H9 (cell line): ENCODE data around the gene MFRP. TPM values are rescaled to one million over a fixed set of nuclear protein-coding genes. Genes with fewer than 3 reads are reported as not detected.
A peak's percentile ranks its signal among the peaks of the same experiment; 100 is the strongest.

Source experiments
- DNase-seq: peaks from one replicate; pipeline ENCODE4 v3.0.0-alpha.2; 2017
- H2AFZ ChIP-seq: one replicate; pipeline ENCODE4 v1.6.1; 2013; ENCODE audit warnings: mild to moderate bottlenecking, low read length, control low read depth, moderate library complexity
- H2AK5ac ChIP-seq: 2 replicates; pipeline ENCODE4 v1.6.1; 2013; ENCODE audit warnings: low read length, control low read depth, mixed read lengths; ENCODE audit not compliant: insufficient read length
- H2BK120ac ChIP-seq: one replicate; pipeline ENCODE4 v1.6.1; 2013; ENCODE audit warnings: low read depth, mild to moderate bottlenecking, low read length, control low read depth, inconsistent platforms; ENCODE audit not compliant: poor library complexity, severe bottlenecking
- H2BK12ac ChIP-seq: 2 replicates; pipeline ENCODE4 v1.6.1; 2013; ENCODE audit warnings: low read length, control low read depth, mixed read lengths, low read depth; ENCODE audit not compliant: insufficient read length
- H2BK15ac ChIP-seq: 2 replicates; pipeline ENCODE4 v1.6.1; 2013; ENCODE audit warnings: low read depth, low read length, control low read depth
- H2BK20ac ChIP-seq: one replicate; pipeline ENCODE4 v1.6.1; 2013; ENCODE audit warnings: low read depth, mild to moderate bottlenecking, low read length, control low read depth, inconsistent platforms; ENCODE audit not compliant: poor library complexity, severe bottlenecking
- H2BK5ac ChIP-seq: 2 replicates; pipeline ENCODE4 v1.6.1; 2013; ENCODE audit warnings: low read length, control low read depth, mixed read lengths; ENCODE audit not compliant: insufficient read length
- H3K14ac ChIP-seq: 2 replicates; pipeline ENCODE4 v1.6.1; 2013; ENCODE audit warnings: low read length, control low read depth; ENCODE audit not compliant: insufficient read depth
- H3K18ac ChIP-seq: 2 replicates; pipeline ENCODE4 v1.6.1; 2013; ENCODE audit warnings: low read depth, mild to moderate bottlenecking, mixed read lengths, low read length, control low read depth; ENCODE audit not compliant: insufficient read length
- H3K23ac ChIP-seq: 2 replicates; pipeline ENCODE4 v1.6.1; 2013; ENCODE audit warnings: low read length, control low read depth, mixed read lengths, low read depth; ENCODE audit not compliant: insufficient read length
- H3K23me2 ChIP-seq: 2 replicates; pipeline ENCODE4 v1.6.1; 2013; ENCODE audit warnings: low read depth, mild to moderate bottlenecking, mixed read lengths, low read length, control low read depth; ENCODE audit not compliant: insufficient read length, poor library complexity, severe bottlenecking
- H3K27ac ChIP-seq: 2 replicates; pipeline ENCODE4 v1.5.1; 2013; ENCODE audit warnings: low read length, control low read depth, mixed read lengths, low read depth; ENCODE audit not compliant: insufficient read length
- H3K27me3 ChIP-seq: 2 replicates; pipeline ENCODE4 v1.6.1; 2013; ENCODE audit warnings: low read length, control low read depth, inconsistent platforms; ENCODE audit not compliant: insufficient read depth
- H3K4ac ChIP-seq: 2 replicates; pipeline ENCODE4 v1.6.1; 2013; ENCODE audit warnings: low read depth, mild to moderate bottlenecking, control low read depth, inconsistent platforms, low read length, moderate library complexity
- H3K4me1 ChIP-seq: 2 replicates; pipeline ENCODE4 v1.6.1; 2013; ENCODE audit warnings: low read length, control low read depth, inconsistent platforms; ENCODE audit not compliant: insufficient read depth
- H3K4me2 ChIP-seq: 2 replicates; pipeline ENCODE4 v1.6.1; 2013; ENCODE audit warnings: low read length, control low read depth, mixed read lengths; ENCODE audit not compliant: insufficient read length, insufficient read depth
- H3K56ac ChIP-seq: 2 replicates; pipeline ENCODE4 v1.6.1; 2013; ENCODE audit warnings: low read depth, mild to moderate bottlenecking, mixed read lengths, low read length, control low read depth; ENCODE audit not compliant: insufficient read length
- H3K79me1 ChIP-seq: 2 replicates; pipeline ENCODE4 v1.6.1; 2013; ENCODE audit warnings: low read depth, mild to moderate bottlenecking, moderate library complexity, low read length, control low read depth, inconsistent platforms; ENCODE audit not compliant: insufficient read depth, poor library complexity, severe bottlenecking
- H3K79me2 ChIP-seq: 2 replicates; pipeline ENCODE4 v1.6.1; 2013; ENCODE audit warnings: low read length, control low read depth, inconsistent platforms; ENCODE audit not compliant: insufficient read depth
- H3K9ac ChIP-seq: 2 replicates; pipeline ENCODE4 v1.6.1; 2013; ENCODE audit warnings: low read length, control low read depth, mixed read lengths; ENCODE audit not compliant: insufficient read length; ENCODE audit errors: extremely low read depth
- H3K9me3 ChIP-seq: one replicate; pipeline ENCODE4 v1.6.1; 2013; ENCODE audit warnings: low read depth, low read length, inconsistent platforms; ENCODE audit not compliant: control insufficient read depth
- H3T11ph ChIP-seq: one replicate; pipeline ENCODE4 v1.6.1; 2013; ENCODE audit warnings: mild to moderate bottlenecking, low read length, control low read depth, inconsistent platforms
- H4K20me1 ChIP-seq: one replicate; pipeline ENCODE4 v1.6.1; 2013; ENCODE audit not compliant: control insufficient read depth, insufficient read length, insufficient read depth
- H4K5ac ChIP-seq: 2 replicates; pipeline ENCODE4 v1.6.1; 2013; ENCODE audit warnings: low read depth, mild to moderate bottlenecking, mixed read lengths, low read length, control low read depth; ENCODE audit not compliant: insufficient read length
- H4K8ac ChIP-seq: replicated peaks from 2 replicates; pipeline ENCODE4 v1.6.1; 2013; ENCODE audit warnings: low read length, control low read depth, mixed read lengths, low read depth; ENCODE audit not compliant: insufficient read length
- H4K91ac ChIP-seq: 2 replicates; pipeline ENCODE4 v1.6.1; 2013; ENCODE audit warnings: low read depth, mild to moderate bottlenecking, moderate library complexity, mixed read lengths, low read length, control low read depth; ENCODE audit not compliant: insufficient read length
- H3K27ac Mint-ChIP-seq, 3 experiments: 2 replicates in 2 of 3; 3 replicates in 1 of 3; pipeline ENCODE4 v1.8.0; 2020 to 2021; ENCODE audit warnings: mixed read lengths in 3 of 3, mild to moderate bottlenecking in 1 of 3, moderate library complexity in 1 of 3
- H3K27me3 Mint-ChIP-seq: 2 replicates; pipeline ENCODE4 v1.8.0; 2021; ENCODE audit warnings: low read depth, mild to moderate bottlenecking, moderate library complexity, mixed read lengths
- H3K36me3 Mint-ChIP-seq, 3 experiments: 2 replicates in 2 of 3; 3 replicates in 1 of 3; pipeline ENCODE4 v1.8.0; 2020 to 2021; ENCODE audit warnings: low read depth in 3 of 3, mixed read lengths in 3 of 3; ENCODE audit not compliant: insufficient read depth in 1 of 3
- H3K4me1 Mint-ChIP-seq, 2 experiments: 2 replicates each; pipeline ENCODE4 v1.8.0; 2020; ENCODE audit warnings: mixed read lengths in 2 of 2
- H3K4me3 Mint-ChIP-seq, 2 experiments: 2 replicates in 1 of 2; 3 replicates in 1 of 2; pipeline ENCODE4 v1.8.0; 2020 to 2021; ENCODE audit warnings: mild to moderate bottlenecking in 2 of 2, mixed read lengths in 2 of 2, moderate library complexity in 1 of 2
- H3K9me3 Mint-ChIP-seq, 2 experiments: 2 replicates in 1 of 2; 3 replicates in 1 of 2; pipeline ENCODE4 v1.8.0; 2020; ENCODE audit warnings: mild to moderate bottlenecking in 2 of 2, mixed read lengths in 2 of 2, moderate library complexity in 1 of 2
- WGBS: extraction: QIAGEN DNeasy Blood & Tissue Kit; methylation state at CpG from one replicate; pipeline ENCODE4 v1.1.7; 2013; ENCODE audit warnings: missing lambda C conversion rate, low lambda C conversion rate, mixed read lengths; ENCODE audit not compliant: insufficient read length; ENCODE audit errors: extremely low coverage; 5-methylcytosine and 5-hydroxymethylcytosine counted together
- total RNA-seq: library from RNA; stranded (reverse); gene quantifications from 2 replicates; pipeline ENCODE4 v1.2.1, GENCODE V29; 2021
- TF ChIP-seq, protein P1 (sequence below): fragments of 200-600 bp; sonication (generic); conservative IDR thresholded peaks from 3 replicates; pipeline ENCODE4 v1.8.0; 2021; ENCODE audit warnings: antibody characterized with exemption, mild to moderate bottlenecking

Gene MFRP
- total RNA-seq, 1 experiment from 2014 or later, result not detected

DNA sequence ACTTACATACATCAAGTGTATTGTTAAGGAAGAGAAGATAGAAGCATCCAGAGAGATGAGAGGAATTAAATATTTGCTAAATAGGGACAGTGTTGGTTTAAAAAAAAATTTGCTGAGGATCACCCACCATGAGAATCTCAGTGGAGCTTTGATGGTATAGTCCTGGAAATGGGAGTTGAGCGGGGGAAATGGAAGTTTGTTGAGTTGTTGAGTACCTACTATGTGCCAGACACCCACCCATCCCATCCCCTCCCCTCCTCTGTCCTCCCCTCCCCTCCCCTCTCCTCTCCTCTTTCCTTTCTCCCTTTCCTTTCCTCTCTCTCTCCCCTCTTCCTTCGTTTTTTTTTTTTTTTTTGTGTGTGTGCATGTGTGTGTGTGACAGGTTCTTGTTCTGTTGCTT lies 4.7 kb upstream of the MFRP start:
- no peaks in the 10 kb centered on the region for H4K20me1 ChIP-seq
- no peak overlapping the region for H3K4me2 ChIP-seq
- no peak overlapping the region for H2BK20ac ChIP-seq
- Mint-ChIP-seq H3K27me3 (peaks cover 63% of the 10 kb centered on the region), H3K4me1 (peaks cover 19 to 25% of the 10 kb centered on the region in 2 experiments), H3K4me3 (no peak overlapping the region), H3K27ac (peak overlapping the region in 1 of 3 experiments; percentile 40; a peak in 2 of 7 replicates), H3K36me3 (no peaks in the 10 kb centered on the region), H3K9me3 (0 out of 5 replicates have a peak, but pooled peaks cover 0 to 4% of the 10 kb centered on the region in 2 experiments)
- no peak overlapping the region for H3K9ac ChIP-seq
- no peak overlapping the region for H4K8ac ChIP-seq
- H3K23me2 ChIP-seq, result no peaks in the 10 kb centered on the region
- H2BK120ac ChIP-seq, result no peak overlapping the region
- no peak overlapping the region for H2BK12ac ChIP-seq
- no peak overlapping the region for H4K91ac ChIP-seq
- H2BK5ac ChIP-seq, result no peak overlapping the region
- no peak overlapping the region for H3K27ac ChIP-seq
- DNase-seq, result no peak
- no CpG with 5 or more reads among the region's 2 CpGs for WGBS
- H3K14ac ChIP-seq, result no peak overlapping the region
- H3K23ac ChIP-seq, result no peak overlapping the region
- no peak overlapping the region for H3K18ac ChIP-seq
- no peak overlapping the region for H3T11ph ChIP-seq
- no peaks in the 10 kb centered on the region; the same call in 1 of the 2 replicates for H3K4me1 ChIP-seq
- H2AFZ ChIP-seq, result no peak overlapping the region
- no peaks in the 10 kb centered on the region for H3K79me1 ChIP-seq
- H3K56ac ChIP-seq, result no peak overlapping the region
- no peak overlapping the region for H3K4ac ChIP-seq
- no peaks in the 10 kb centered on the region for H3K9me3 ChIP-seq
- no peaks in the 10 kb centered on the region for H3K27me3 ChIP-seq
- H2BK15ac ChIP-seq, result no peak overlapping the region
- no peaks in the 10 kb centered on the region for H3K79me2 ChIP-seq
- no peak overlapping the region for H4K5ac ChIP-seq
- TF ChIP-seq, protein P1, sequence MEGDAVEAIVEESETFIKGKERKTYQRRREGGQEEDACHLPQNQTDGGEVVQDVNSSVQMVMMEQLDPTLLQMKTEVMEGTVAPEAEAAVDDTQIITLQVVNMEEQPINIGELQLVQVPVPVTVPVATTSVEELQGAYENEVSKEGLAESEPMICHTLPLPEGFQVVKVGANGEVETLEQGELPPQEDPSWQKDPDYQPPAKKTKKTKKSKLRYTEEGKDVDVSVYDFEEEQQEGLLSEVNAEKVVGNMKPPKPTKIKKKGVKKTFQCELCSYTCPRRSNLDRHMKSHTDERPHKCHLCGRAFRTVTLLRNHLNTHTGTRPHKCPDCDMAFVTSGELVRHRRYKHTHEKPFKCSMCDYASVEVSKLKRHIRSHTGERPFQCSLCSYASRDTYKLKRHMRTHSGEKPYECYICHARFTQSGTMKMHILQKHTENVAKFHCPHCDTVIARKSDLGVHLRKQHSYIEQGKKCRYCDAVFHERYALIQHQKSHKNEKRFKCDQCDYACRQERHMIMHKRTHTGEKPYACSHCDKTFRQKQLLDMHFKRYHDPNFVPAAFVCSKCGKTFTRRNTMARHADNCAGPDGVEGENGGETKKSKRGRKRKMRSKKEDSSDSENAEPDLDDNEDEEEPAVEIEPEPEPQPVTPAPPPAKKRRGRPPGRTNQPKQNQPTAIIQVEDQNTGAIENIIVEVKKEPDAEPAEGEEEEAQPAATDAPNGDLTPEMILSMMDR, result no peak
- no peak overlapping the region for H2AK5ac ChIP-seq
